ENCODE results near the gene ZFAND3. TPM values are rescaled to one million over a fixed set of nuclear protein-coding genes. Genes with fewer than 3 reads are reported as not detected.

ZFAND3 gene
- total RNA-seq, 1 donor from 2014 or later: 43.7 TPM

DNA sequence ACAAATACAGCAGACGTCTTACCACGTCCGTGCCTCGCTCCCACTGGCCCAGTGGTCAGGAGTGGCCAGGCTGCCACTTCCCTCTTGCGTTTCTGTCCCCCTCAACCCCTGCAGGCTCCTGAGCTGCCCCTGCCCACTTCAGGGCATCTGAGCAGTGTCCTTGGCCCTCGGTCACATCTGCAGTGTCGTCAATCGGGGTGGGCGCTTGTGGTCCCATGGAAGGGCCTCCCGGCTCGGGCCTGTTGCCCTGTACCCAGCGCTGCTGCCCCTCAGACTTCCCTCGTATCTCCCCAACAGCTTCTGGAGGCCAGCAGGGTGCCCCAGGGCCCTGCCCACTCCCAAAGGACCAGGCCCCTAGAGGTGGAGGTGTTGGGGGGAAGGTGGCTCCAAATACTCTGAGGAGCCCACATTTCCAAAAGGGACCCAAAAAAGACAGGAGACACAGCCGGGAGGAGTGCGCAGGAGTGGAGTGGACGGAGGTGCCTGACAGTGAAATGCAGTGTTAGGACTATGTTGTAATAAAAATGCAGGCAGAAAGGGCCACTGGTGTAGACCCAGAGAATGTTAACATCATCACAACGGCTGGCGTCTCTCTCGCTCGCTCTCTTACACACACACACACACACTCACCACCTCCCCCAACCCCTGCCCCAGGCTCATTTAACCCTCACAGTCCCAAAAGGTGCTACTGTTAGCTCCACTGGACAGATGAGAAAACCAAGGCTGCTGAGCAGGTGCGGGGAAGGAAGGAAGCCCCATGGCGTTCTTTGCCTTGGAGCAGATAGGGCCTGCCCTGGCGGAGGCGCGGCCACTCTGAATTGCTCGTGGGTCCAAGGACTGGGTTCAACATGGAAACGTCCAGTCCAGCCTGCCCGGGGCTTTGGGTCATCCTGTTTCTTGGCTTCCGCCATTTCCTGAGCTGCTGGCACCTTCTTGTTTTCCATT is 343.9 kb downstream of the ZFAND3 start:
- intact Hi-C loops (cut with micrococcal nuclease): no loop called here

DNA sequence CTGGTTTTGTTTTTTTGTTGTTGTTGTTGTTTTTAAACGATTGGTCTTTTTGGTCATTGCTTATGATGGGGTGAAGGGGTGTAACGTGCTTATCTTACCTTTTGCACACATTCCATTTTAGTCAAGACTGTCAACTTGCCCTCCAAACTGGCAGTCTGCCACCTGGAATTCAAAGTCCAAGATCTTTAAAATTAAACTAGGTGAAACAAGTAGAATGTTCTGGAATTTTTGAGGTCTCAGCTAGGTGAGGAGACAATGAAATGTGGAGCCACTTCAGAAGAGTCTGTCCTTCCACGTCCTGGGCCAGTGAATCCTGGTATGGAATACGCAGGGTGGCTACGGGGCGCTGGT is 344.6 kb downstream of the ZFAND3 start:
- intact Hi-C loops (cut with micrococcal nuclease): no loop called here

DNA sequence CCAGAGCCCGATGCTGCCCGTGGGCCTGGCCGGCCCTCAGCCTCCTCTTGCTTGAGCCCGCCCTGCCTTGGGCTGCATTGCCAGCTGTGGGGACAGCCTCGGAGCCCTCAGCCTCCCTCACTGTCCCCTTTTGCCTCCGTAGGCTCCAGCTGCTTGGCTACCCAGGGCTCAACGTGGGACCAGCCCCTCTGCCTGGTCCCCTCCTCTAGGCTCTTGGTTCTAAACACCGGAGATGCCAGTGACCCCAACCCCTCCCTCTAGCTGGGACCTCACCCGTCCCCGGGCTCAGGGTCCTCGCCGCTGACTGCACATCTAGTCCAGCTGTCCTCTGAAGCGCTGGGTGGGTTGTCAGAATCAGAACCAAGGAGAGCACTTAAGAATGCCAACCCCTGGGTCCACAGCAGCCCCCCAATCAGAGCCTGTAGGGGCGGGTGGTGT is 345.2 kb downstream of the ZFAND3 start:
- intact Hi-C loops (cut with micrococcal nuclease): no loop called here

DNA sequence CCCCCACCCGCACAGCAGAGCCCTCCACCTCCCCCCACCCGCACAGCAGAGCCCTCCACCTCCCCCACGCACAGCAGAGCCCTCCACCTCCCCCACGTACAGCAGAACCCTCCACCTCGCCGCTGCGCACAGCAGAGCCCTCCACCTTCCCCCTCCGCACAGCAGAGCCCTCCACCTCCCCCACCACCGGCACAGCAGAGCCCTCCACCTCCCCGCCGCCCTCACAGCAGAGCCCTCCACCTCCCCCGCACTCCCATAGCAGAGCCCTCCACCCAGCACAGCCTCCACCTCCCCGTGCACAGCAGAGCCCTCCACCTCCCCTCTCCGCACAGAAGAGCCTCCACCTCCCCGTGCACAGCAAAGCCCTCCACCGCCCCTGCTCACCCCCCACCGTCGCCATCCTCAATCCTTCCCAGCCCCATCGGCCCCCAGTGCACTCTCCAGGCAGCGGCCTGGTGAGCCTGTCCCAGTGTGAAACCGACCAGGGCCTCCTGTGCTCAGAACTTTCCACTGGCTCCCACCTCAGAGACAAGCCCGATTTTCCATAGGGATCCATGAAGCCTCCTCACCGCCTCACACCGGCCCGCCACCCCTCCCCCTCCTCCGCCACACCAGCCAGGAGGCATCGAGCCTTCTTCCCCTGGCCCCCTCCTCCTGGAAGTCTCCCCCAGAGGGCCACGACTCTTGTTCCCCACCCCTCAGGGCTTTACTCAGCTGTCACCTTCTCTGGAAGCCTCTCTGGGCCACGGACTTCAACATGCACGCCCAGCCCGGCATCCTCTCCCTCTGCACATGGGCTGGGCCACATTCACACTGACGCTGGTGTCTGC is 347.1 kb downstream of the ZFAND3 start:
- intact Hi-C loops (cut with micrococcal nuclease): no loop called here

DNA sequence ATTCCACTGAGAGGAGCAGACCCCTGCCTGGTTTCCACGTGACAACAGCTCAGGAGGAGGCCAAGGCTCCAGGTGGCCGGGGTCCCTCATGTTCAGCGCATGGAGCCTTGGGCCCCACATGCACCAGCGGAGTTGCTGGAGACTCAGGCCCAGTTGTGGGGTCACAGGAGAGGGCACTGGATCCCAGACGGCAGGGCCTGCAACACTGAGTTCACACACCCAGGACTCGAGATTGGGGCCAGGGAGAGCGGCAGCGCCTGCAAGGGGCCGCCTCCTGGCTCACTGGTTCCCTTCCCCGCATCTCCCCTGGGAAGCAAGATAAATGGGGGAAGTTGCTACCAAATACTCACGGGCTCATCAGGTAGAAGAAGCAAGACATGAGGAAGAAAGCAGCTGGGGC is 348.1 kb downstream of the ZFAND3 start:
- intact Hi-C loops (cut with micrococcal nuclease): no loop called here

DNA sequence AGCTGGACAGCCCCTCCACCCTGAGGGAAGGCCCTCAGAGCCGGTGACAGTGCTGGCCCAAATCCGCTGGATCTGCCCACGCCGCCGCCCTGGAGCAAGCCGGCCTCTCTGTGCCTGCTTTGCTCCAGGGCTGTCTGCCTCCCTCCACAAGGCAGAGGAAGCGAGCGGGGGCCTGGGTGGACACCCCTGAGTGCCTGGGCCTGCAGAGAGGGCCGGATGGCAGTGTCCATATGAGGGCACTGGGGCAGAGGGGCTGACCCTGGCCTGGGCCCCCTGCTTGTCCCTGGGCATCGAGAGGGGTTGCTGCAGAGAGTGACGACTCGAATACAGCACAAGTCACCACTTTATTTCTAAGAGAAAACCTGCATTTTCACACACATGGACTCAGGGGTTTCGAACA is 348.6 kb downstream of the ZFAND3 start:
- intact Hi-C loops (cut with micrococcal nuclease): no loop called here

DNA sequence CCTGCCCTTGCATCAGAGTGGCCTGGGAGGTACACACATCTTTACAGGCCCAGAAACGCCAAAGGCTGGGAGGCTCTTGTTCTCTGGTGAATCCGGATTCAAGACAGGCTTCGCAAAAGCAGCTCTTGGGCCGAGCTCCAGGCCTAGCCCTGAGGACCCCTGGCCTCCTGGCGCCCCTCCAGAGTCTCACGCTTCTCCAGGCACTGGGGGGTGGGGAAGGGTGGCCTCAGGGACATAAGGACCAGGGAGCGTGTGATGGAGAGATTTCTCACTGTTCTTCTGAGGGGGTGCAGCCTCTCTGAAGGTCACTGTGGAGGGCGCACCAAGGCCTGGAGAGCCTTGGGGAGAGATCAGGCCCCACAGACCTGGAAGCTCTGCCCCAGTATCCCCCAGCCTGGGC is 349.2 kb downstream of the ZFAND3 start:
- intact Hi-C loops (cut with micrococcal nuclease): no loop called here

DNA sequence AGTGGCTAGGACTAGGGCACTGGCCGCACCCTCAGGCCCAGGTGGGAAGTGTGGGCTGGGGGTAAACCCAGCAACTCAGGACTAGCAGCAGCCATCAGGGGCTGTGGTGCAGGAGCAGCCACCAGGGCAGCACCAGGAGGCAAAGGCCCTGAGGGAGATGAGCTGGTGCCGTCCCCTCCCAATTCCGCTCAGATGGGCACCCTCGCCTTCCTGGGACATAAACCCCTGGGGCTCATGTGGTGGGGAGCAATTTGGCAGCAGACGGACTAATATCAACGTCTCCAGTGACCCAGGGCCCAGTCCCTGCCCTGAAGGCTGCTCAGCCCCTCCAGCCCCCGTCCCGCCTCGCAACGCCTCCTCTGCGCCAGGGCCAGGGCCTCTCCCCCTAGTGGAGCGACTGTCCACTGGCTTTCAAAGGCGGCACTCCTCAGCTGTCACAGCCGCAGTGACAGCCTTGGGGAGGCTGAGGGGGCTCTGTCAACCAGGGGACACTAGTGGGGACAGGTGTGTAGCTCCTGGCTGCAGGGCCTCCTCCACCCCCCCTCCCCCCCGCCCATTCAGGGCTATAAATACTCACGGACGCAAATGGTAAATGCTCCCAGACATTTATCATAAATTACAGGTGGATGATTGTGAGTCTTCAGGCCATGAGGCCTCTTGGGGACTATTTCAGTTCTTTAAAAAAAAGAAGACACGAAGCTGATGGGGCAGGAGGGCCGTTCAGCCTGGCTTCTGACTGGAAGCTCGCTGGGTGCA is 349.9 kb downstream of the ZFAND3 start:
- intact Hi-C loops (cut with micrococcal nuclease): no loop called here

DNA sequence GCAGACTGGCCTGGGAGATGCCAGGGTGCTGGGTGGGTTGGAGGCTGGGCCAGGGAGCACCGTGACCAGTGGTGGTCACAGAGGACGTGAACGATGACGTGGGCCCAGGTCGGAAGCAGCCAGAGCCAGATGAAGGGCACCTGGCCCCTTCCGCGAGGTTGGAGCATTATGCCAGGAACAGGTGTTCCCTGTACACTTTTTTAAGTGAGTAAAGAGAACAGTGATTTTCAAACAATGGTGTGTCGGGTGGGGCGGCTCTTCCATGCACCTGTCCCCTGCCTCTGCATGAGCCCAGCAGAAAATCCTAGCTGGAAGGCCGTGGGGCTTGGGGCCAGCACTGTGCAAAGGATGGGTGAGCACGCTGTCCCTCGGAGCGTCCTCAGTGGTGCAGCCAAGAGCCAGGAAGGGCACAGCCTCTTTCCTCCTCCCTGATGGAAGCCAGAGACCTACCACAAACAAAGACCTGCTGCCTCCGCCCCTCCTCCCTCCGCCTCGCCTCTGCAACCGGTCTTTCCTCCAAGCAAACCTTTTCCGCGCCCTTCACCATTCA is 350.5 kb downstream of the ZFAND3 start:
- intact Hi-C loops (cut with micrococcal nuclease): no loop called here

DNA sequence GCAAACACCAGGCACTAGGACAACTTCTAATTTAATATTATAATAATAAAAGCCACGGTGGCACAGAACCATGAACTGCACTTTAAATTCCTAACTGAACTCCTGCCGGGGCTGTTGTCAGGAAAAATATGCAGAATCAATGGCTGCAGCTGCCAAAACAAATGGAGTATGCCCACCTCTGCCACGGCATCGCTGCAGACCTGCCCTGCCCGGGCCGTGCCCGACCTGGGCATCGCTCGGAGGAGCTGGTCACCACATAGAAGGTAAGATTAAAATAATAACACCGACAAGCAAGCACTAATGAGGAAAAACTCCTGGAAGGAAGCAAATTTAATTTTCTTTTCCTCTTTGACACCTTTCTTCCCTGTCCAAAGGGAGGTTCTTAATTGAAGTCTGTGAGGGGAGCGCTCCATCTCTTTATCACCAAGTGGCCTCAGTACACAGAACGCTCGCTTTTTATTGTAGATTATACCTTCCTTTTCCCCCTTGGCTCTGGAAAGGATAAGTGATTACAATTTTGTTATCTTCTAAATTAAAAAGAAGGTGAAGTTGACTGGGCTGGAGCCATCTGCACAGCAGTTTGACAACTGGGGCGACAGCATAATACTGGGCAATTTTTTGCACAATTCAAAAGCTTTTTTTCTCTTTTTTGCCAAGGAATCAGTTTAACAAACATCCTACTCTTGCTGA is 351.3 kb downstream of the ZFAND3 start:
- intact Hi-C loops (cut with micrococcal nuclease): no loop called here

DNA sequence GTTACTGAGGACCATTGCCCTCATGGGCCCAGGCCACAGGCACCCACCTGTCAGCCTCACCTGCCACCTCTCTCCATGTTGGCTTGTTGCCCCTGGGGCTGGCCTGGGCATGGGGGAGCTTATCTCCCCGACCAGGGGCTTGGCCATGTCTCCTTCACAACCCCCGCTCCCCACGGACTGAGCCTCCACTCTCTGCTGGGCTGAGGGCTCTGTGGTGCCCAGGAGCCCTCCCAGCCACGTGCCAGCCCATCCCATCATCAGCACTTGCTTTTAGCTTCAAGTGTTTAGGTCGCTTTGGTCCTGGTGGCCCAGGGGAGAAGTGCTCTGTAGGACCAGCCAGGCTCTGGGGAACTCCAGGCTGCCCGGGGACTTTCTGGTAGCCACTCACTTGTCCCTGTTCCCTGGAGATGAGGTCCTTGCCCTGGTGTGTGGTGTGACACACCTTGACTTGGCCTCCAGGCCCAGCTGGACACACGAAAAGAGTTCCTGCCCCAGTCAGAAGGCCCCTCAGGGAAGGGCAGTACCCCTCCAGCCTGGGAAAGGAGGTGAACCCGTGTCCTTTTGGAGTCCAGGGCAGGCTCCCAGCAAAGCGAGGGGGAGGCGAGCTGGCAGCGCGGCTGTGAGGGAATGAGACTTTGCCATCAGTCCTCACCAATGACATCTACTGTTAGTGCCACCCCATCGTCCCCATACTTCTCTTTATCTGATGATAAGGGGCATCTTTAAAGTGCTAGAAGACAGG is 352.6 kb downstream of the ZFAND3 start:
- intact Hi-C loops (cut with micrococcal nuclease): no loop called here

DNA sequence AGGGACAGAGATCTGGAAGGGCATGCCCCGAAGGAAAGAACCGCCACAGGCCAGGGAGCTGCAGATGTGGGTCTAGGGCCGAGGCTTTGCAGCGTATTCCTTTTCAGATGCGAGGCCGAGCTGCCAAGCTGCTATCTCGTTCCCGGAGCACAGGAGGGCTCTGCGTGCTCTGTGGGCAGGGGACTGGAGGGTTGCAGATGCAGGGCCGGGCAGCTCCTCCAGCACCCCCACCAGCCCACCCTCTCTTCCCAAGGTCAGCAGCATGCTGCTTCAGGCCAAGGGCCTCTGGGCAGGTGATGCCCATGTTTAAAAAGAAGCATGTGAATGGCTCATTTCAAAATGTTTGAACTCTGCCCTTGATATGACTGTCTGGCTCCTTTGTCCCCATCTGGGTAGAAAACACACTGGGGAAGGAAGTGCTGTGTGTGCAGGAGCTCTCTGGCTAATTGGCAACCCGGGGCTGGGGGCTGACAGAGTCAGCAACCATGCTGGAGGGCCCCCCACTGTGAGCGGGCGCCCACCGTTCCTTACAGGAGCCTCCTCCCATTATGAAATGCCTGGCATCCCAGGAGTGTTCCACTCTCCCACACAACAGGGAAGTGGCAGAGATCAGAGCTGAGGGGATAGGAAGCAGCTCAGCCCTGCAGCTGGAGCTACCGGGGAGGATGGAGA is 353.3 kb downstream of the ZFAND3 start:
- intact Hi-C loops (cut with micrococcal nuclease): no loop called here

DNA sequence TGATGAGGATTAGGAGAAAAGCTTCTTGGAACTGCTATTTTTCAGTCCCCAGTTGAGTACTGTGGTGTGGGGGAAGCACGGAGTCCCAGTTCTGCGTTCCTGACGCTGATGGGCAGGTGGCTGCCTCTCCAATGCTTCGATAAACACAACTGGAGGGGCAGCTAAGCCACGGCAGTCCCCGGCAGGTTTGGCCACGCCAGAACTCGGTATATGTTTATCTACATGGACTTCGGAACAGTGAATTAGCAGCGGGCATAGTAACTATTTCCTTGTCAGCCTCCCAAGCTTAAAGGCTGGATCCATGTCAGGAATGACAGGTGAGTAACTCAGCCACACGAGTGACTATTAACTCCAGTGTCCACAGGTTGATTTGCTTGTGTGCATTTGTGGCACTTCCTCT is 354.4 kb downstream of the ZFAND3 start:
- intact Hi-C loops (cut with micrococcal nuclease): no loop called here

DNA sequence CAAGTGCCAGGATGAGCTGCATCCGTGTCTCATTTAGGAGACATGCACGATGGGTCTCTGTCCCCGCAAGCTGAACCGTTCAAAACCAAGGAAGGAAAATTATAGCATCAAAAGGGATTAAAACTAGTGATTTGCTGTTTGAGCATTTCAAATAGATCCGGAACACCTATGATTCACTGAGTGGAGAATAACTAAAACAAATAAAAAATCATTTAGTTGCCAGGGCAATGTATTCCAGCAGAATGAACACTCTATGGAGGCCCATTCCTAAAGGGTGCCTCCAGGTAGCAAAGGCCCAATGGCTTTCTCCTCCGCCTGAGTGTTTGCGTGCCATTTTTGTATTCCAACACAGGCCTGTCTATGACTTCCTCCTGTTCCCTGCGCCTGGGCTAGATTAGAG is 354.8 kb downstream of the ZFAND3 start:
- intact Hi-C loops (cut with micrococcal nuclease): no loop called here

DNA sequence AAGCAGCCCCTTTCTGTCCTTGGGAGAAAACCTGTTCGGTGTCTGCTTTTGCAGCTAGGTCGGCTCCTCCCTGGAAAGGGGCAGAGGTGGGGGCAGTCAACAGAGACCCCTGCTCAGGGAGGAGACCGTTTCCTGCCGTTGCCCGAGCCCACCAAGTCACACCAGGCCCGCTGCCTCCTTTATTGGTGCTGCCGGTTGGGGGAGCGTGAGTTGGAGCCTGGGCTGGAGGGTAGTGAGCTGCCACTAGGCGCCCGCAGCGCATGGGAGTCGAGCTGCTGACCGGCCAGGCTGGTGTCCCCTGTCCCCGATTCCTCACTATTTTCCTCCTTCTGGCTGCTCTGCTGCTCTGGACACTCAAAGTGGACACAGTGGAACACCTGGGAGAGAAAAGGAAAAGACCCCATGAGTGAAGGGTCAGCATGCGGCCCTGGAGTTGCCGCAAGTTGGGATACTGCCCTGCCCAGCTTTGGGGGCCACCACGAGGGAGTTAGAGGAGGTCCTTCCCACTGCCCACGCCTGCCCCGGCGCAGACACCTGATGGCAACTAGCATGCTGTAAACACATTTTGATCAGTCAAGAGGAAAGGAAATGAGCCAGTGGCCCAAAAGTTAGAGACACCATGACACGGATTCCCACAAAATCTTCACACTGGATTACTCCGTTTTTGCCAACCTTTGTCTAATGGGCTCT is 355.4 kb downstream of the ZFAND3 start:
- intact Hi-C loops (cut with micrococcal nuclease): no loop called here

DNA sequence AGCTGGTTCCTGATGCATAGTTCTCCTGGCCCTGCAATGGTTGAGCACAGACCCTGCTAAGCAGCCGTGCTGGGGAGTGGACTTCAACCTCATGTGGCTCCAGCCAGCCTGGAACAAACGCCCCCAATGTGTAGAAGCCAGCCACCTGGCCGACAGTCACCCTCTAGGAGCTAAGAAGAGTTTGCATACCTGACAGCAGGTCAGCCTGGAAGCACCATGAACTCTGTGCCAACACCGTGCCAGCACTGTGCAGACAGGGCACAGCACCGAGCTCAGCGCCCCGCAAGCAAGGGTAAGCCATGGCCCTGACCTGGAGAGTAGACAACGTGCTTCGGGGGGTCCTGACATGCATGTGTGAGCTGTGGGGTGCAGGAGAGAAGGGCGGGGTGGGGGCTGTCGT is 356.3 kb downstream of the ZFAND3 start:
- intact Hi-C loops (cut with micrococcal nuclease): no loop called here

DNA sequence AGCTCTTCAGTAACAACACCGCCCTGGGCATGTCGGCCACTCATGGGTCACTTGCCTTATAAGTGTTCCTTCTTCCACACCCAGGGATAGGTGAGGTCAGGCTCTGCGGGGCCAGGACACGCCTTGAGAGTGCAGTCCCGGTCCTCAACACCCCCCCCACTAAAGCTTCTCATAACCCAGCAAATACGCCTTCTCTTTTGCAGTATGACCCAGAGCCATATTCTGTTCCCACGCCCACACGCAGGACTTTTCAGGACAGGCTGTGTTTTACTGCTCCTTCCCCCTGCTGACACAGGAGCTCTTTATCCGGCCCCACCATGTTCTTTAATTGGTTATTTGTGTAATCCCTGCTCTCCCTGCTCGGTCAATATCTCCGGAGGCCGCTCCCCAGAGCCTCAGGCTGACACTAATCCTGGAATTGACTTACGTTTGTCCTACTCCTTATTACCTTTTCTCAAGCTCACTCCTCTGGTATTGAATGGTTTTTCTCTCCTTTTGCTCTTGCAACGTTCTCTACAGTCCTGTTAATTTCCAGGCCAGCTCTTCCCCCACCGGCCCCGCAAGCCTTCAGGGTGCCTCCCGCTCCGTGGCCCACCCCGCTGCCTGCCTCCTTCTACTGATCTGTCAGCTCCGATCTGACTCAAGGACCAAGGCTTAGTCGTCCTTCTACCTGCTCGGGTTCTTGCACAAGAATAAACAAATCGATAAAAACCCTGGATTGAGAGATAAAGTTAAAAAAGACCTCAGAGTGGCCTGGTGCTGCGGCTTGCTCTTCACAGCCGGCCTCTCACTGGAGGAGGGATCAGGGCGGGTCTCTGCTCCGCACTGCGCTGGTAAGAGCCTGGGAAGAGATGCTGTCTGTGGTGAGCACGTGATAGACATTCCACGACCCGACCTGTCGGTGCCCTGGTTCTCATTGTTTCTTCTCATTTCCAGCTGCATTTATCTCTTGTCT is 357.5 kb downstream of the ZFAND3 start:
- intact Hi-C loops (cut with micrococcal nuclease): no loop called here
